Right ventricle myocardium superior (tissue), 1 donor: ENCODE measurements around the gene SSX1. TPM values are rescaled to one million over a fixed set of nuclear protein-coding genes. Genes with fewer than 3 reads are reported as not detected.
"Not testable (repeated sequence)": the region's sequence is repeated elsewhere in the genome, so short reads cannot be mapped to it uniquely, and the experiment has no call there.

Source experiments
- ATAC-seq: fragments of 200-7000 bp; cut with Tn5 transposase; one replicate; pipeline ENCODE4 v1.9.1; 2020; ENCODE audit warnings: mild to moderate bottlenecking; ENCODE audit not compliant: poor library complexity
- DNase-seq: peaks from one replicate; pipeline ENCODE4 v3.0.0-alpha.2; 2020
- intact Hi-C: fragments of 100-400 bp; cut with DNase I; formaldehyde crosslinking; loops from one replicate; pipeline ENCODE4 v1.11.2; 2022
- long read RNA-seq: library from polyadenylated mRNA; unstranded; transcript quantifications from one replicate; pipeline ENCODE4 v2.0.0, GENCODE V29; 2021
- total RNA-seq: library from RNA; stranded (reverse); fragmentation: NEBNext Ultra II Directional; extraction: Animal tissue kit (Norgen Biotek cat#: 25700); gene quantifications from one replicate; pipeline ENCODE4 v1.2.1, GENCODE V29; 2021
- donor health status: DM: no; HTN: yes; CAD: no; lungs with severe emphysema.

Gene SSX1
- not detected for total RNA-seq
- long read RNA-seq = 0 reads

DNA sequence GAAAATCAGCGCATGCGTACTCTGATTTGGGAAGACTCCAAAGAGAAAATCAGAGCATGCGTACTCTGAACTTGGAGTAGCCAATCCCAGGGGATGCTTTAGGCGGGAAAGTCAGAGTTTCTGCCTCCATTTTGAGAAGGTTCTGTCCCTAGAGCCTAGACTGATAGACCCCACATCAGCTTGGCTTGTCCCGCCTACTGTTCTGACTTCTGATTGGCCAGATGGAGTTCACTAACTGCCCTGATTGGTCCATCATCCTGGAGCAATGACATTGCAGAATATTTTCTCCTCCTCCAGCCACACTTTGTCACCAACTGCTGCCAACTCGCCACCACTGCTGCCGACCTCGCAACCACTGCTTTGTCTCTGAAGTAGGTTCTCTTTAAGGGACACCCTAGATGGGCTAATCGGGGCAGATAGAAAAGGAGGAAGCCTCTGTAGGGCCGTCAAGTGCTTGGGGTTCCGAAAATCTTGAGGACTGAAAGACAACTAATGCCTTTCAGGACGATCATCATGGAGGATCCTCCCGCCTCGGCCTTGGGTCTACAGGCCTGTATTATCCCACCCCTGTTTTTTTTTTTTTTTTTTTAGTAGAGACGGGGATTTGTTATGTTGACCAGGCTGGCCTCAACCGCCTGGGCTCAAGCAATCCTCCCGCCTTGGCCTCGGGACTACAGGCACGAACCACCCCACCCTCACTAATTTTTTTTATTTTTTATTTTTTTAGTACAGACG is at the start of gene SSX1:
Gene SSX1, plus strand, starts transcription at position 331 of the 735 bp plus-strand sequence. CDS start 1,850 bp downstream, outside the sequence.
- DNase-seq, ATAC-seq, intact Hi-C loops: not testable (repeated sequence)

DNA sequence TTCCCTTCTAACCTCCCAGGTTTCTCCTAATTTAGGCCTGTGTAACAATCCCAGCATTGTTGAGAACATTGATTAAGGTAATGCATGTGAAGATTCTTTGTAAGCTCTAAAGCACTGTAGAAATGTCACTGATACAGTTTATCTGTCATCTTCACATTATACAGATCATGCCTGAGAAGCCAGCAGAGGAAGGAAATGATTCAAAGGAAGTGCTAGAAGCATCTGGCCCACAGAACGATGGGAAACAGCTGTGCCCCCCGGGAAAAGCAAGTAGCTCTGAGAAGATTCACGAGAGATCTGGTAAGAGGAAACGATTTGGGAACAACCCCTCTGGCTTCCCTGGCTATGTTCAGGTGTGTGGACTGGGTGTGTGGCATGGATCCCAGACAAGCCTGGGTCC is 40.9 kb upstream of the SSX1 start:
- intact Hi-C loops, ATAC-seq, DNase-seq: not testable (repeated sequence)

DNA sequence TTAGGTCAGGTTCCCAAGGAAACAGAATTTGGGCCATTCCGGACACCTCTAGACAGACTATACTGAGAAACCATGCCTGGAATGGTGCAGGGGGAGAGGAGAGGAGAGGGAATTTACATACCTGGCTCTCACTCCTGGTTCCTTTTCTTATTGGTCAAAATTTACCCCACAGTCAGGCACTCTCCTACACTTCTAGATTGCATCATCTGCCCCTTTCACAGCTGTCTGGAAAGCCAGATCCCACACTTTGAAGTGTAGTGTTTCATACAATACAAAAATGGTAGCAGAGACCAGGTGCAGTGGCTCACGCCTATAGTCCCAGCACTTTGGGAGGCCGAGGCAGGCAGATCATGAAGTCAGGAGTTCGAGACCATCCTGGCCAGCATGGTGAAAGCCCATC is 31.0 kb upstream of the SSX1 start:
- intact Hi-C loops, DNase-seq, ATAC-seq: not testable (repeated sequence)

GRCh38 chrX:48252945-48253344 is 2.2 kb upstream of the SSX1 start:
- DNase-seq, ATAC-seq, intact Hi-C loops: not testable (repeated sequence)

- not testable (repeated sequence) for DNase-seq
Observed at GRCh38 chrX:48274365-48274764, 19.2 kb downstream of the SSX1 start.

DNA sequence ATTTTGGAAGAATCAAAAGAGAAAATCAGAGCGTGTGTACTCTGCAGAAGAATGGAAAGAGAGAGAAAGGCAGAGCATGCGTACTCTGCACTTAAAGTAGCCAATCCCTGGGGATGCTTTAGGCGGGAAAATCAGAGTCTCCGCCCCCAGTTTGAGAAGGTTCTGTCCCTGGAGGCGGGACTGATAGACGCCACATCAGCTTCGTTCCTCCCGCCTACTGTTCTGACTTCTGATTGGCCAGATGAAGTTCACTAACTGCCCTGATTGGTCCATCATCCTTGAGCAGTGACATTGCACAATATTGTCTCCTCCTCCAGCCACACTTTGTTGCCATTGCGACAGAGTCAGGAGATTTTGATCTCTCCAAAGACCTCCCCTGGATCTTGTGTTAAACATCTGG is 23.8 kb downstream of the SSX1 start:
- ATAC-seq (no peak), DNase-seq (no peak)
- intact Hi-C loops = no loop called here

More at GRCh38 chrX:48274365-48274764, 19.2 kb downstream of the SSX1 start:
- intact Hi-C loops, ATAC-seq: not testable (repeated sequence)

DNA sequence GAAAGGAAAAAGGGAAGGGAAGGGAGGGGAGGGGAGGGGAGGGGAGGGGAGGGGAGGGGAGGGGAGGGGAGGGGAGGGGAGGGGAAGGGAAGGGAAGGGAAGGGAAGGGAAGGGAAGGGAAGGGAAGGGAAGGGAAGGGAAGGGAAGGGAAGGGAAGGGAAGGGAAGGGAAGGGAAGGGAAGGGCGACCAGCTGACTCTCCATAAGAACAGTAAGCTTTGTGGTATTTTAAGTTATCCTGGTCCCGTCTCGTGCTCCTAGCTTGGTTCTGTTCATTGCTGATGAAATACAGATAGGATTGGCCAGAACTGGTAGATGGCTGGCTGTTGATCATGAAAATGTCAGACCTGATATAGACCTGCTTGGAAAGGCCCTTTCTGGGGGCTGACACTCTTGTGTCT is 25.5 kb downstream of the SSX1 start:
- intact Hi-C loops, ATAC-seq, DNase-seq: not testable (repeated sequence)

DNA sequence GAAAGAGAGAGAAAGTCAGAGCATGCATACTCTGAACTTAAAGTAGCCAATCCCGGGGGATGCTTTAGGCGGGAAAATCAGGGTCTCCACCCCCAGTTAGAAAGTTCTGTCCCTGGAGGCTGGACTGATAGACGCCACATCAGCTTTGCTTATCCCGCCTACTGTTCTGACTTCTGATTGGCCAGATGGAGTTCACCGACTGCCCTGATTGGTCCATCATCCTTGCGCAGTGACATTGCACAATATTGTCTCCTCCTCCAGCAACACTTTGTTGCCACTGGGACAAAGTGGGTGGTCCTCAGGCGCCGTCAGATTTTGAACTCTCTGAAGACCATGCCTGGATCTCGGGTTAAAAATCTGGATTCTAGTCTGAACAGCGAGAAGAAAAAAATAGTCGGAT is 51.0 kb downstream of the SSX1 start:
- intact Hi-C loops = no loop called here

GRCh38 chrX:48313996-48314395 is 58.8 kb downstream of the SSX1 start:
- ATAC-seq, DNase-seq, intact Hi-C loops: not testable (repeated sequence)

More for the DNA sequence above, 51.0 kb downstream of the SSX1 start:
- DNase-seq = no peak
- no peak for ATAC-seq

Other genes with a start within 250 kb of the SSX1 start
- not detected for gene SPACA5, start 248.4 kb upstream of the SSX1 start, total RNA-seq
- 2.9 TPM for gene ZNF630, start 183.8 kb upstream of the SSX1 start, total RNA-seq
- gene SPACA5B, start 124.8 kb upstream of the SSX1 start, total RNA-seq = not detected
- not detected for gene SSX5, start 58.6 kb upstream of the SSX1 start, total RNA-seq
- gene SSX3, start 101.3 kb downstream of the SSX1 start, total RNA-seq = not detected
- gene SSX4, start 128.1 kb downstream of the SSX1 start, total RNA-seq = not detected
- gene SSX4B, start 156.6 kb downstream of the SSX1 start, total RNA-seq = not detected
- gene SLC38A5, start 214.9 kb downstream of the SSX1 start, total RNA-seq = 1.3 TPM
- gene FTSJ1, start 220.8 kb downstream of the SSX1 start, total RNA-seq = 14.3 TPM